Mammary epithelial cell (primary cell): ENCODE measurements around the gene LRRC25.

ENCODE experiments used
- EZH2 ChIP-seq: IDR thresholded peaks from 2 replicates; pipeline ENCODE4 v1.6.1; 2012; ENCODE audit warnings: low read length, inconsistent platforms, borderline replicate concordance
- TF ChIP-seq, protein P1 (sequence below), 2 donors: IDR thresholded peaks in 1 of 2; conservative IDR thresholded peaks in 1 of 2; 2 replicates each; pipeline ENCODE4 v1.5.1; 2011 to 2012; ENCODE audit warnings: inconsistent platforms in 2 of 2, low read length in 2 of 2, mild to moderate bottlenecking in 2 of 2, control low read depth in 1 of 2, low read depth in 1 of 2; ENCODE audit not compliant: insufficient read depth in 1 of 2; ENCODE audit errors: extremely low read depth in 1 of 2

DNA sequence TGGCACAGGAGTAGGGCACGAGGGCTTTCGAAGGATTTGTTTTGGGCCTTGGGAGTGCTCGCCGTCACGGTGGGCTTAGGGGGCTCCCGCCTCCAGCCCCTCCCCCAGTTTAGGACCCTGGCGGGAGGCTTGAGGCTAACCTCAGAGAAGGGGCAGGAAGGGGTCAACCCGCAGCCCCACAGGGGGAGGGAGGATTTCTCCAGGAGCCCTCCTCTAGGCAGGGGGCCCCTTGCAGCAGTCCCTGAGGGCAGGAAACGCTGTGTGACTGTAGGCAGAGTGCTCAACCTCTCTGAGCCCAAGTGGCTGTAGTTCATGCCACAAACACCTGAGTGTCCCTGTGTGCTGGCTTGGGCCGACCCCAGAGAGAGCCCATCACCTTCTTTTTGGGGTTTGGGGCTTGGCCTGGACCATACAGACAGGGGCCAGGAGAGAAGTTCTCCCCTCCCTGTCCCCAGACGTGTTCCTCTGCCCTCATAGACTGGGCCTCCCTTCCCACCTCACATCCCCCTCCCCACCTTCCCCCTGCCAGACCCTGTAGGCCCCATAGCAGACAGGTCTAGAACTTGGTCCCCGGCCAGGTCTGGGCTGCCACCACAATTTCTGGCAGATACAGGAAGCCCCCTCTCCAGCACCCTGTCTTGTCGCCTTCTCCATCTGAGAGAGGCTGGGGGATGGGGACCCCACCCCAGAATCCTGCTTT is 32.4 kb upstream of the LRRC25 start:
- TF ChIP-seq, protein P1, sequence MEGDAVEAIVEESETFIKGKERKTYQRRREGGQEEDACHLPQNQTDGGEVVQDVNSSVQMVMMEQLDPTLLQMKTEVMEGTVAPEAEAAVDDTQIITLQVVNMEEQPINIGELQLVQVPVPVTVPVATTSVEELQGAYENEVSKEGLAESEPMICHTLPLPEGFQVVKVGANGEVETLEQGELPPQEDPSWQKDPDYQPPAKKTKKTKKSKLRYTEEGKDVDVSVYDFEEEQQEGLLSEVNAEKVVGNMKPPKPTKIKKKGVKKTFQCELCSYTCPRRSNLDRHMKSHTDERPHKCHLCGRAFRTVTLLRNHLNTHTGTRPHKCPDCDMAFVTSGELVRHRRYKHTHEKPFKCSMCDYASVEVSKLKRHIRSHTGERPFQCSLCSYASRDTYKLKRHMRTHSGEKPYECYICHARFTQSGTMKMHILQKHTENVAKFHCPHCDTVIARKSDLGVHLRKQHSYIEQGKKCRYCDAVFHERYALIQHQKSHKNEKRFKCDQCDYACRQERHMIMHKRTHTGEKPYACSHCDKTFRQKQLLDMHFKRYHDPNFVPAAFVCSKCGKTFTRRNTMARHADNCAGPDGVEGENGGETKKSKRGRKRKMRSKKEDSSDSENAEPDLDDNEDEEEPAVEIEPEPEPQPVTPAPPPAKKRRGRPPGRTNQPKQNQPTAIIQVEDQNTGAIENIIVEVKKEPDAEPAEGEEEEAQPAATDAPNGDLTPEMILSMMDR (conservative IDR thresholded peaks at IDR 0.05 in 1 of 2, IDR thresholded peaks at IDR 0.05 in 1 of 2; ENCODE audit: extremely low read depth in 1 of 2, insufficient read depth in 1 of 2, low read depth in 1 of 2, low read length in 2 of 2) = no peak
- no peak for TF ChIP-seq EZH2
